Measurements from ENCODE around the gene LRRC74A. TPM values are rescaled to one million over a fixed set of nuclear protein-coding genes. Genes with fewer than 3 reads are reported as not detected.

LRRC74A gene
- total and polyA plus RNA-seq, 7 donors, result not detected

DNA sequence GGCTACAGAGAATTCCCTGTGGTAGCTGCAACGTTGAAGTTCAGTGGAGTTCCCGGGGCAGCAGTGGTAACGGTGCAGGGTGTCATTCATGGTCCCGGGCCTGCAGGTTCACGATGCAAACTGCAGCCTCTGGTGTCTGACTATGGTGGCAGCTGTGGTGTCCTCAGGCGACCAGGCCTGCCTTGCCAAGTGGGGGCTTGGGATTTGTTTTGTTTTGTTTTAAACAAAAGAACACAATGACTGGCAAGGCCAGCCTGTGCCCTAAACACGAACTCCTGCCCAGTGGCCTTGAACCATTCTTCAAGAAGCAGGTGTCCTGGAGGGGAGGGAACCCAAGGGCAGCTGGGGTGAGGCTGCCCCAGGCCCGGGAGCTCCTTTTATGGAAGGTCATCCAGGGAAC, 48.5 kb downstream of the LRRC74A start:
- H3K27ac ChIP-seq, result no peak overlapping the region
- DNase-seq (no peak), ATAC-seq (no peak)
- no peaks in the 10 kb centered on the region for H3K9me3 ChIP-seq
- TF ChIP-seq, protein P1, sequence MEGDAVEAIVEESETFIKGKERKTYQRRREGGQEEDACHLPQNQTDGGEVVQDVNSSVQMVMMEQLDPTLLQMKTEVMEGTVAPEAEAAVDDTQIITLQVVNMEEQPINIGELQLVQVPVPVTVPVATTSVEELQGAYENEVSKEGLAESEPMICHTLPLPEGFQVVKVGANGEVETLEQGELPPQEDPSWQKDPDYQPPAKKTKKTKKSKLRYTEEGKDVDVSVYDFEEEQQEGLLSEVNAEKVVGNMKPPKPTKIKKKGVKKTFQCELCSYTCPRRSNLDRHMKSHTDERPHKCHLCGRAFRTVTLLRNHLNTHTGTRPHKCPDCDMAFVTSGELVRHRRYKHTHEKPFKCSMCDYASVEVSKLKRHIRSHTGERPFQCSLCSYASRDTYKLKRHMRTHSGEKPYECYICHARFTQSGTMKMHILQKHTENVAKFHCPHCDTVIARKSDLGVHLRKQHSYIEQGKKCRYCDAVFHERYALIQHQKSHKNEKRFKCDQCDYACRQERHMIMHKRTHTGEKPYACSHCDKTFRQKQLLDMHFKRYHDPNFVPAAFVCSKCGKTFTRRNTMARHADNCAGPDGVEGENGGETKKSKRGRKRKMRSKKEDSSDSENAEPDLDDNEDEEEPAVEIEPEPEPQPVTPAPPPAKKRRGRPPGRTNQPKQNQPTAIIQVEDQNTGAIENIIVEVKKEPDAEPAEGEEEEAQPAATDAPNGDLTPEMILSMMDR (IDR thresholded peaks at IDR 0.05), result no peak
- WGBS, 3 donors, result 46 to 56% (median 49%) methylated on average over 8 of the region's 8 CpGs
- no peaks in the 10 kb centered on the region for H3K4me1 ChIP-seq
- no peak overlapping the region for H3K4me3 ChIP-seq
- intact Hi-C loops (cut with DNase I), result loop anchor here (1.0 to 10.0 kb wide), 6 partner anchors 38 to 680 kb away; no protein-coding TSS in a partner anchor
- H3K36me3 ChIP-seq (ENCODE audit: insufficient read depth in 1 of 2, low read depth in 1 of 2), result no peaks in the 10 kb centered on the region
- H3K27me3 ChIP-seq (ENCODE audit: insufficient read depth in 3 of 3, low read length in 2 of 3), result peaks cover 0 to 2% (median 0%) of the 10 kb centered on the region in 3 donors

DNA sequence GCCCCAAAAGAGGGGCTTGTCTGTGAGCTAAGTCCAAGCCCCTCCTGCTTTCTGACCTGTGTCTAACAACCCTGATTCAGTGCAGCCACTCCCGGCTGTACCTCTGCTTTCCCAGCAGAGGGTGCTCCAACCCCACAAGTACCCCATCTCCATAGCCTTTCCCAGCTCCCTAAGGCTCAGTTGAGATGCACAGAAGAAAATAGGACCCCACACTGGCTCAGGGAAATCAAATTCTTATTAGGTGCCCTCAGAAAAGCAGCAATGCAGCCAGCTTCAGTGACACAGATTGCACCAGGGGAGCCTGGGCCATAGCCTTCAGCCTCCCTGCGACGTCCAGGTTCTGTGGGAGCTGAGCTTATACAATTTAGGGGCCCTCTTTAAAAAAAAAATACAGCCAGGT, 49.9 kb downstream of the LRRC74A start:
- Histone ChIP-seq H3K27ac (no peak overlapping the region), H3K4me3 (no peak overlapping the region), H3K4me1 (no peaks in the 10 kb centered on the region), H3K36me3 (ENCODE audit: insufficient read depth in 1 of 2, low read depth in 1 of 2) (no peaks in the 10 kb centered on the region), H3K9me3 (no peaks in the 10 kb centered on the region), H3K27me3 (ENCODE audit: insufficient read depth in 3 of 3, low read length in 2 of 3) (no peaks in the 10 kb centered on the region)
- intact Hi-C loops (cut with DNase I), result loop anchor here (2.0 to 10.0 kb wide), 4 partner anchors 36 to 679 kb away; no protein-coding TSS in a partner anchor
- peak in 1 of 2 donors; percentile 74 for DNase-seq
- peak; percentile 85 to 94 (median 92) for ATAC-seq
- TF ChIP-seq, protein P1 (IDR thresholded peaks at IDR 0.05), result peak; percentile 96
- 59 to 65% (median 62%) methylated on average over 3 of the region's 3 CpGs for whole genome bisulfite sequencing, 3 donors

DNA sequence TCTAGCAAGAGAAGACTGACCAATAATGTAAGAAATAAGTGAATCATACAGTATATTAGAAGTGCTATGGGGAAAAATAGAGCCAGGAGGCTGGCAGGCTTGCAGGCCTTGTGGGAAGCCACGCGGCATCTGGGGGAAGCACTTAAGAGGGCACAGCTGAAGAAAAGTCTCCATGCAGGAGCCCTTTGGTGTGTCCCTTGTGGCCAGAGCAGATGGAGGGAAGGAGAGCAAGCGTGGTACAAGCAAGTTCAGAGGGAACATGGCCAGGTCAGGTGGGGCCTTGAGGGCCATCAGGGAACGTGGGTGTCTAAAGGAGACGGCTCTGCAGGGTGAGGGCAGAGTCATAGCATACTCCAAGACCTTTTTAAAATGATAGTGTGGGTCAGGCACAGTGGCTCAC, 51.7 kb downstream of the LRRC74A start:
- Histone ChIP-seq H3K4me3 (no peak overlapping the region), H3K4me1 (no peaks in the 10 kb centered on the region), H3K27ac (no peak overlapping the region), H3K9me3 (no peaks in the 10 kb centered on the region), H3K36me3 (ENCODE audit: insufficient read depth in 1 of 2, low read depth in 1 of 2) (no peaks in the 10 kb centered on the region), H3K27me3 (ENCODE audit: insufficient read depth in 3 of 3, low read length in 2 of 3) (no peaks in the 10 kb centered on the region)
- intact Hi-C loops (cut with DNase I), result loop anchor here (2.0 to 10.0 kb wide), 4 partner anchors 34 to 677 kb away; no protein-coding TSS in a partner anchor
- no peak for ATAC-seq
- TF ChIP-seq, protein P1 (IDR thresholded peaks at IDR 0.05), result no peak
- no peak for DNase-seq
- 88 to 90% (median 89%) methylated on average over 5 of the region's 5 CpGs for WGBS, 3 donors

DNA sequence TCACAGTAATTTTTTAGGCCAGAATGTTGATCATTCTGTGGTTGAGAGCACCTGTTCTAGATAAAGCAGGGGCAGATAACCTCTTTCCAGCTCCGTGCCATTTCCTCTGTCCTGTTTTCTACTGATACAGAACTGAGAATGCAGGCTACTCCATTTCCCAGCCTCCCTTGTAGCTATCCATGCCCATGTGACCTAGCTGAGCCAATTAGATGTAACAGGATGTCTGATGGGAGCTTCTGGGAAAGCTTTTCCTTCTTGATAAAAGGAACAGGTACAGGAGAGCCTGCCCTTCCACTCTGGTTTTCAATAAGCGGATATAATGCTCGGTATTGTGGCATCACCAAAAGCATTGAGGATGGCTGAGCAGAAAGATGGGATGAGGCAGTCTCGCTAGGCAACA, 54.2 kb downstream of the LRRC74A start:
- H3K27ac ChIP-seq, result no peak overlapping the region
- no peak for ATAC-seq

More for the DNA sequence above, 54.2 kb downstream of the LRRC74A start:
- no peaks in the 10 kb centered on the region for H3K9me3 ChIP-seq
- no peak for DNase-seq
- WGBS, 3 donors, result 87 to 92% (median 91%) methylated on average over 4 of the region's 4 CpGs
- H3K4me3 ChIP-seq, result no peak overlapping the region
- no peaks in the 10 kb centered on the region for H3K36me3 ChIP-seq (ENCODE audit: insufficient read depth in 1 of 2, low read depth in 1 of 2)
- TF ChIP-seq, protein P1 (IDR thresholded peaks at IDR 0.05), result no peak
- intact Hi-C loops (cut with DNase I), result no loop called here
- H3K27me3 ChIP-seq (ENCODE audit: insufficient read depth in 3 of 3, low read length in 2 of 3), result no peaks in the 10 kb centered on the region
- no peaks in the 10 kb centered on the region for H3K4me1 ChIP-seq
